HepG2 (cell line): ENCODE data around the gene FGA. TPM values are rescaled to one million over a fixed set of nuclear protein-coding genes. Genes with fewer than 3 reads are reported as not detected.
A peak's percentile ranks its signal among the peaks of the same experiment; 100 is the strongest.

Source experiments
- CREM ChIP-seq, 2 experiments: sonication (generic) in 1 of 2; formaldehyde crosslinking in 1 of 2; IDR thresholded peaks; 2 replicates each; pipeline versions ENCODE4 v1.4.0 to v1.6.1; 2016 to 2020; ENCODE audit warnings: antibody characterized with exemption in 1 of 2, mild to moderate bottlenecking in 1 of 2, missing genetic modification reagents in 1 of 2
- EED ChIP-seq: sonication (generic); formaldehyde crosslinking; IDR thresholded peaks from 2 replicates; pipeline ENCODE4 v1.5.0; 2020; ENCODE audit warnings: mild to moderate bottlenecking, missing genetic modification reagents
- ELF3 ChIP-seq: IDR thresholded peaks from 2 replicates; pipeline ENCODE4 v1.6.1; 2016; ENCODE audit warnings: missing genetic modification reagents, missing compliant biosample characterization
- ETV6 ChIP-seq: sonication (generic); formaldehyde crosslinking; conservative IDR thresholded peaks from 2 replicates; pipeline ENCODE4 v1.4.0; 2020; ENCODE audit warnings: missing genetic modification reagents
- GTF2F1 ChIP-seq: fragments of 150-350 bp; IDR thresholded peaks from 2 replicates; pipeline ENCODE4 v1.6.1; 2014; ENCODE audit warnings: low read length
- GTF3A ChIP-seq: sonication (generic); formaldehyde crosslinking; conservative IDR thresholded peaks from 2 replicates; pipeline ENCODE4 v1.4.0; 2020; ENCODE audit warnings: mild to moderate bottlenecking, missing genetic modification reagents
- LCORL ChIP-seq, 2 experiments: fragments of 450-650 bp in 1 of 2; sonication (generic) in 1 of 2; formaldehyde crosslinking in 1 of 2; IDR thresholded peaks; 2 replicates each; pipeline versions ENCODE4 v1.5.0 to v1.6.1; 2017 to 2020; ENCODE audit warnings: antibody characterized with exemption in 1 of 2, missing genetic modification reagents in 1 of 2
- MAFK ChIP-seq, 2 experiments: IDR thresholded peaks in 1 of 2; conservative IDR thresholded peaks in 1 of 2; 2 replicates each; pipeline ENCODE4 v1.6.1; 2011; ENCODE audit warnings: improper control_type of control experiment in 2 of 2, low read length in 2 of 2
- MED1 ChIP-seq: sonication (generic); formaldehyde crosslinking; IDR thresholded peaks from 2 replicates; pipeline ENCODE4 v1.4.0; 2020; ENCODE audit warnings: missing genetic modification reagents
- NFE2 ChIP-seq: sonication (generic); formaldehyde crosslinking; IDR thresholded peaks from 2 replicates; pipeline ENCODE4 v1.4.0; 2020; ENCODE audit warnings: missing genetic modification reagents
- NFYC ChIP-seq: IDR thresholded peaks from 2 replicates; pipeline ENCODE4 v1.6.1; 2016; ENCODE audit warnings: missing genetic modification reagents, missing compliant biosample characterization
- NR3C1 ChIP-seq: sonication (generic); formaldehyde crosslinking; IDR thresholded peaks from 2 replicates; pipeline ENCODE4 v1.4.0; 2020; ENCODE audit warnings: missing genetic modification reagents
- RARA ChIP-seq: IDR thresholded peaks from 2 replicates; pipeline ENCODE4 v1.6.1; 2016; ENCODE audit warnings: missing genetic modification reagents, missing compliant biosample characterization
- SIN3A ChIP-seq: IDR thresholded peaks from 2 replicates; pipeline ENCODE4 v1.6.1; 2011; ENCODE audit warnings: low read depth, mild to moderate bottlenecking, control low read depth, low read length, borderline replicate concordance
- TEAD3 ChIP-seq: optimal IDR thresholded peaks from 2 replicates; pipeline ENCODE3; 2016; ENCODE audit warnings: borderline replicate concordance
- TFE3 ChIP-seq: IDR thresholded peaks from 2 replicates; pipeline ENCODE4 v1.6.1; 2016
- XBP1 ChIP-seq: sonication (generic); formaldehyde crosslinking; IDR thresholded peaks from 2 replicates; pipeline ENCODE4 v1.5.0; 2020; ENCODE audit warnings: missing genetic modification reagents
- ZNF121 ChIP-seq: sonication (generic); formaldehyde crosslinking; IDR thresholded peaks from 2 replicates; pipeline ENCODE4 v1.5.0; 2020; ENCODE audit warnings: mild to moderate bottlenecking, missing genetic modification reagents
- ZNF253 ChIP-seq: sonication (generic); formaldehyde crosslinking; IDR thresholded peaks from 2 replicates; pipeline ENCODE4 v1.8.0; 2022; ENCODE audit warnings: mild to moderate bottlenecking, missing genetic modification reagents, borderline replicate concordance
- ZNF350 ChIP-seq: sonication (generic); formaldehyde crosslinking; IDR thresholded peaks from 2 replicates; pipeline ENCODE4 v1.4.0; 2020; ENCODE audit warnings: mild to moderate bottlenecking, low read depth, missing genetic modification reagents, borderline replicate concordance
- ZNF572 ChIP-seq: sonication (generic); formaldehyde crosslinking; IDR thresholded peaks from 2 replicates; pipeline ENCODE4 v1.5.1; 2020; ENCODE audit warnings: mild to moderate bottlenecking, missing genetic modification reagents
- ZSCAN31 ChIP-seq: sonication (generic); formaldehyde crosslinking; IDR thresholded peaks from 2 replicates; pipeline ENCODE4 v1.5.0; 2020; ENCODE audit warnings: low read depth, mild to moderate bottlenecking, missing genetic modification reagents
- polyA plus RNA-seq, 8 experiments: library from polyadenylated mRNA; depleted of rRNA in 3 of 8; stranded (reverse) in 7 of 8; unstranded in 1 of 8; fragments of >200 nt; fragmentation: Illumina TruSeq in 4 of 8; extraction: Trizol in 4 of 8; gene quantifications; 2 replicates each; pipeline versions ENCODE4 v1.2.1 to v1.2.3, GENCODE V29; 2011 to 2016; ENCODE audit warnings: low read depth in 4 of 8, missing spikeins in 1 of 8, mixed read lengths in 1 of 8; ENCODE audit not compliant: insufficient read depth in 1 of 8
- total RNA-seq, 5 experiments: library from RNA; depleted of rRNA; stranded (reverse); fragments of >200 nt; fragmentation: Illumina TruSeq; extraction: Trizol; gene quantifications; 2 replicates each; pipeline ENCODE4 v1.2.3, GENCODE V29; 2016; ENCODE audit warnings: low read depth in 1 of 5
- TF ChIP-seq, protein P1 (sequence below): sonication (generic); formaldehyde crosslinking; IDR thresholded peaks from 2 replicates; pipeline ENCODE4 v1.5.0; 2020; ENCODE audit warnings: missing genetic modification reagents
- TF ChIP-seq, protein P2 (sequence below): sonication (generic); formaldehyde crosslinking; IDR thresholded peaks from 2 replicates; pipeline ENCODE4 v1.4.0; 2020; ENCODE audit warnings: missing genetic modification reagents, borderline replicate concordance

The FGA gene
- total and polyA plus RNA-seq, 2 of the 13 experiments (the other 11 are each of a cell fraction or from before 2014, with no cell fraction given): 640 to 1,523 TPM

GRCh38 chr4:154612472-154613414 lies 22.2 kb upstream of the FGA start, which contains the start of gene FGG (continued):
- TF ChIP-seq NR3C1 (no peak), ZNF350 (CRISPR knock-in tag) (peak; percentile 50; the same call in 1 of the 2 replicates), NFYC (CRISPR knock-in tag) (peak; percentile 65), RARA (CRISPR knock-in tag) (peak; percentile 80), ZNF121 (0 out of 2 replicates have a peak, but pooled peaks have one; percentile 24), MAFK (conservative IDR thresholded peaks at IDR 0.05 in 1 of 2, IDR thresholded peaks at IDR 0.05 in 1 of 2; ENCODE audit: low read length in 2 of 2) (peak; percentile 4 to 30; a peak in 1 of 4 replicates), TEAD3 (CRISPR knock-in tag) (peak; percentile 5), GTF3A (CRISPR knock-in tag) (no peak), GTF2F1 (peak; percentile 91), ZNF253 (CRISPR knock-in tag) (no peak), CREM (IDR thresholded peaks at IDR 0.05) (peak; percentile 74), CREM (CRISPR knock-in tag; IDR thresholded peaks at IDR 0.05) (no peak), NFE2 (CRISPR knock-in tag) (no peak), LCORL (IDR thresholded peaks at IDR 0.05) (no peak), LCORL (CRISPR knock-in tag; IDR thresholded peaks at IDR 0.05) (0 out of 2 replicates have a peak, but pooled peaks have one; percentile 32), ETV6 (CRISPR knock-in tag) (no peak), ELF3 (CRISPR knock-in tag) (peak; percentile 54; the same call in 1 of the 2 replicates), ZNF572 (no peak), TFE3 (CRISPR knock-in tag) (peak; percentile 49; the same call in 1 of the 2 replicates), SIN3A (peak; percentile 89), ZSCAN31 (CRISPR knock-in tag) (peak; percentile 73), MED1 (peak; percentile 59), EED (CRISPR knock-in tag) (no peak), XBP1 (CRISPR knock-in tag) (no peak)
- TF ChIP-seq, protein P1, sequence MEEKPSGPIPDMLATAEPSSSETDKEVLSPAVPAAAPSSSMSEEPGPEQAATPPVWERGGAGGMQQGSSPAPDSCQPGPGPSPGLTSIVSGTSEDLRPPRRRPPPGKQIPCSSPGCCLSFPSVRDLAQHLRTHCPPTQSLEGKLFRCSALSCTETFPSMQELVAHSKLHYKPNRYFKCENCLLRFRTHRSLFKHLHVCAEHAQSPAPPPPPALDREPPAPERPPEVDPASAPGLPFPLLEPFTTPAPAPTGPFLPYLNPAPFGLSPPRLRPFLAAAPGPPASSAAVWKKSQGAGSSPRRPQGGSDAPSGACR: no peak
- TF ChIP-seq, protein P2, sequence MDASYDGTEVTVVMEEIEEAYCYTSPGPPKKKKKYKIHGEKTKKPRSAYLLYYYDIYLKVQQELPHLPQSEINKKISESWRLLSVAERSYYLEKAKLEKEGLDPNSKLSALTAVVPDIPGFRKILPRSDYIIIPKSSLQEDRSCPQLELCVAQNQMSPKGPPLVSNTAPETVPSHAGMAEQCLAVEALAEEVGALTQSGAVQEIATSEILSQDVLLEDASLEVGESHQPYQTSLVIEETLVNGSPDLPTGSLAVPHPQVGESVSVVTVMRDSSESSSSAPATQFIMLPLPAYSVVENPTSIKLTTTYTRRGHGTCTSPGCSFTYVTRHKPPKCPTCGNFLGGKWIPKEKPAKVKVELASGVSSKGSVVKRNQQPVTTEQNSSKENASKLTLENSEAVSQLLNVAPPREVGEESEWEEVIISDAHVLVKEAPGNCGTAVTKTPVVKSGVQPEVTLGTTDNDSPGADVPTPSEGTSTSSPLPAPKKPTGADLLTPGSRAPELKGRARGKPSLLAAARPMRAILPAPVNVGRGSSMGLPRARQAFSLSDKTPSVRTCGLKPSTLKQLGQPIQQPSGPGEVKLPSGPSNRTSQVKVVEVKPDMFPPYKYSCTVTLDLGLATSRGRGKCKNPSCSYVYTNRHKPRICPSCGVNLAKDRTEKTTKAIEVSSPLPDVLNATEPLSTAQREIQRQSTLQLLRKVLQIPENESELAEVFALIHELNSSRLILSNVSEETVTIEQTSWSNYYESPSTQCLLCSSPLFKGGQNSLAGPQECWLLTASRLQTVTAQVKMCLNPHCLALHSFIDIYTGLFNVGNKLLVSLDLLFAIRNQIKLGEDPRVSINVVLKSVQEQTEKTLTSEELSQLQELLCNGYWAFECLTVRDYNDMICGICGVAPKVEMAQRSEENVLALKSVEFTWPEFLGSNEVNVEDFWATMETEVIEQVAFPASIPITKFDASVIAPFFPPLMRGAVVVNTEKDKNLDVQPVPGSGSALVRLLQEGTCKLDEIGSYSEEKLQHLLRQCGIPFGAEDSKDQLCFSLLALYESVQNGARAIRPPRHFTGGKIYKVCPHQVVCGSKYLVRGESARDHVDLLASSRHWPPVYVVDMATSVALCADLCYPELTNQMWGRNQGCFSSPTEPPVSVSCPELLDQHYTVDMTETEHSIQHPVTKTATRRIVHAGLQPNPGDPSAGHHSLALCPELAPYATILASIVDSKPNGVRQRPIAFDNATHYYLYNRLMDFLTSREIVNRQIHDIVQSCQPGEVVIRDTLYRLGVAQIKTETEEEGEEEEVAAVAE (CRISPR knock-in tag): no peak
